Endothelial cell of umbilical vein (primary cell): ENCODE results near the gene ARID1B. TPM values are rescaled to one million over a fixed set of nuclear protein-coding genes. Genes with fewer than 3 reads are reported as not detected.

Experiments
- BruUV-seq: library from RNA; stranded (reverse); fragments of 400-500 nt; replicated peaks from 2 replicates; lab custom pipeline; 2021; lab: Mats Ljungman, UMichigan
- CTCF ChIA-PET: fragments of 300-600, 350-600 bp; sonication (Branson Sonifier 250); formaldehyde crosslinking; loops from one replicate; lab custom pipeline; 2021; ENCODE audit warnings: antibody characterized with exemption, inconsistent platforms; lab: Charles Lee
- POLR2A ChIA-PET: fragments of 300-600, 350-600 bp; sonication (Branson Sonifier 250); formaldehyde crosslinking; loops from one replicate; lab custom pipeline; 2021; ENCODE audit warnings: antibody characterized with exemption, inconsistent platforms; lab: Charles Lee
- DNase-seq: peaks from one replicate; pipeline ENCODE4 v3.0.0-alpha.2; 2011; ENCODE audit warnings: low read depth, low spot score
- FAIRE-seq: peaks from 2 replicates; lab custom pipeline; 2011; peaks lifted over from hg19 to GRCh38; lab: Jason Lieb, UNC
- H2AFZ ChIP-seq: 2 replicates; pipeline ENCODE4 v1.6.0; 2012; ENCODE audit warnings: low read depth, low read length, control low read depth, inconsistent platforms
- H3K27ac ChIP-seq: 2 replicates; pipeline ENCODE4 v1.5.1; 2011; ENCODE audit warnings: low read depth, mild to moderate bottlenecking, control low read depth, low read length, moderate library complexity; ENCODE audit not compliant: insufficient read depth
- H3K27me3 ChIP-seq, 2 experiments: 2 replicates each; pipeline versions ENCODE4 v1.6.0 to v1.6.1; 2011; ENCODE audit warnings: low read length in 2 of 2, mixed read lengths in 1 of 2; ENCODE audit not compliant: control insufficient read depth in 2 of 2, insufficient read depth in 2 of 2
- H3K36me3 ChIP-seq, 2 experiments: 2 replicates in 1 of 2; 3 replicates in 1 of 2; pipeline ENCODE4 v1.5.1; 2011; ENCODE audit warnings: low read length in 2 of 2, mild to moderate bottlenecking in 1 of 2, moderate library complexity in 1 of 2; ENCODE audit not compliant: control insufficient read depth in 2 of 2, insufficient read depth in 2 of 2; ENCODE audit errors: extremely low read depth in 1 of 2
- H3K4me1 ChIP-seq: 3 replicates; pipeline ENCODE4 v1.5.1; 2011; ENCODE audit warnings: mild to moderate bottlenecking, low read length; ENCODE audit not compliant: control insufficient read depth, insufficient read depth; ENCODE audit errors: extremely low read depth
- H3K4me2 ChIP-seq: 2 replicates; pipeline ENCODE4 v1.6.1; 2011; ENCODE audit warnings: low read length, control low read depth, mixed read lengths; ENCODE audit not compliant: insufficient read depth
- H3K4me3 ChIP-seq, 3 experiments: fragments of 200-600 bp in 1 of 3; sonication (generic), shearing (Covaris generic) in 1 of 3; replicated peaks in 1 of 3; 2 replicates each; pipeline ENCODE4 v1.5.1; 2011 to 2016; ENCODE audit warnings: control low read depth in 3 of 3, low read length in 3 of 3, mild to moderate bottlenecking in 2 of 3, inconsistent platforms in 1 of 3, low read depth in 1 of 3, moderate library complexity in 1 of 3; ENCODE audit not compliant: insufficient read depth in 1 of 3
- H3K79me2 ChIP-seq: 2 replicates; pipeline ENCODE4 v1.6.0; 2012; ENCODE audit warnings: low read length, inconsistent platforms; ENCODE audit not compliant: control insufficient read depth, insufficient read depth
- H3K9ac ChIP-seq: replicated peaks from 2 replicates; pipeline ENCODE3; 2011; ENCODE audit warnings: low read length, control low read depth; ENCODE audit not compliant: insufficient read depth; ENCODE audit errors: extremely low read depth
- H3K9me1 ChIP-seq: replicated peaks from 3 replicates; pipeline ENCODE4 v1.6.0; 2011; ENCODE audit warnings: mild to moderate bottlenecking, low read length; ENCODE audit not compliant: control insufficient read depth, insufficient read depth; ENCODE audit errors: extremely low read depth
- H3K9me3 ChIP-seq: replicated peaks from 2 replicates; pipeline ENCODE4 v1.5.1; 2012; ENCODE audit warnings: low read length, inconsistent platforms; ENCODE audit not compliant: control insufficient read depth, insufficient read depth
- H4K20me1 ChIP-seq: replicated peaks from 2 replicates; pipeline ENCODE3; 2011; ENCODE audit warnings: mild to moderate bottlenecking, low read length; ENCODE audit not compliant: control insufficient read depth, insufficient read depth; ENCODE audit errors: extremely low read depth
- CTCF ChIP-seq, 2 donors: IDR thresholded peaks; 1 replicate in 1 of 2; 2 replicates in 1 of 2; pipeline ENCODE4 v1.5.1; 2011; ENCODE audit warnings: low read length in 2 of 2, mild to moderate bottlenecking in 2 of 2, moderate library complexity in 2 of 2, control low read depth in 1 of 2, inconsistent platforms in 1 of 2, low read depth in 1 of 2; ENCODE audit not compliant: insufficient read depth in 1 of 2; ENCODE audit errors: extremely low read depth in 1 of 2
- FOS ChIP-seq: IDR thresholded peaks from 2 replicates; pipeline ENCODE4 v1.6.1; 2011; ENCODE audit warnings: mild to moderate bottlenecking, low read length, moderate library complexity, borderline replicate concordance; ENCODE audit not compliant: insufficient read depth
- GATA2 ChIP-seq: IDR thresholded peaks from 2 replicates; pipeline ENCODE4 v1.7.0; 2011; ENCODE audit warnings: low read depth, mild to moderate bottlenecking, moderate library complexity, mixed read lengths, low read length; ENCODE audit not compliant: insufficient read length, insufficient read depth
- MAX ChIP-seq: IDR thresholded peaks from 2 replicates; pipeline ENCODE4 v1.6.1; 2011; ENCODE audit not compliant: insufficient read depth, insufficient read length
- MYC ChIP-seq: IDR thresholded peaks from one replicate; pipeline ENCODE4 v1.6.1; 2011; ENCODE audit warnings: mild to moderate bottlenecking, low read depth, low read length
- POLR2A ChIP-seq: IDR thresholded peaks from 2 replicates; pipeline ENCODE4 v1.6.1; 2012; ENCODE audit warnings: low read depth, mild to moderate bottlenecking, control low read depth, low read length
- POLR2AphosphoS5 ChIP-seq: IDR thresholded peaks from 2 replicates; pipeline ENCODE4 v1.6.1; 2012; ENCODE audit warnings: low read depth, mild to moderate bottlenecking, control low read depth, low read length, moderate library complexity; ENCODE audit not compliant: insufficient read depth
- dilution Hi-C: fragments of 300-500 bp; cut with MboI; formaldehyde crosslinking; loops from one replicate; pipeline ENCODE4 v1.15.0; 2019; ENCODE audit warnings: low sequenced_read_pairs; ENCODE audit not compliant: extremely low pct_ligation_motif_present
- intact Hi-C: fragments of 100-400 bp; cut with micrococcal nuclease; formaldehyde crosslinking; loops from one replicate; pipeline ENCODE4 v1.10.0; 2022
- polyA plus RNA-seq, 4 experiments: library from polyadenylated mRNA; depleted of rRNA in 3 of 4; stranded (reverse) in 3 of 4; unstranded in 1 of 4; fragments of >200 nt; gene quantifications; 2 replicates each; pipeline versions ENCODE4 v1.2.1 to v1.2.3, GENCODE V29; 2011 to 2012; ENCODE audit warnings: missing spikeins in 1 of 4
- total RNA-seq: library from RNA; stranded (reverse); gene quantifications from 2 replicates; pipeline ENCODE4 v1.2.3, GENCODE V29; 2021

ARID1B gene
- total and polyA plus RNA-seq, 2 donors (not counting 3 experiments of a cell fraction or from before 2014, with no cell fraction given): 21.8 to 89.5 TPM

- H3K27me3 ChIP-seq: no peaks in the 10 kb centered on the region
- H3K4me2 ChIP-seq: no peak overlapping the region
- no peak overlapping the region for H3K4me3 ChIP-seq
- H3K79me2 ChIP-seq: peaks cover 47% of the 10 kb centered on the region
- ChIA-PET CTCF (no interaction called here), POLR2A (no interaction called here)
- H2AFZ ChIP-seq: no peak overlapping the region
- intact Hi-C loops: no loop called here
- DNase-seq: no peak
- no peak for FAIRE-seq
- dilution Hi-C loops: no loop called here
- H3K9ac ChIP-seq: no peak overlapping the region
- H3K36me3 ChIP-seq: no peaks in the 10 kb centered on the region
- no peaks in the 10 kb centered on the region for H3K4me1 ChIP-seq
- no TSS peak for BruUV-seq
- H3K9me1 ChIP-seq: no peaks in the 10 kb centered on the region
- H4K20me1 ChIP-seq: peaks cover 13% of the 10 kb centered on the region
- H3K9me3 ChIP-seq: no peaks in the 10 kb centered on the region
- no peak for TF ChIP-seq POLR2A
- no peak for TF ChIP-seq GATA2
- no peak for TF ChIP-seq MYC
- no peak for TF ChIP-seq MAX
- no peak overlapping the region for H3K27ac ChIP-seq
Observed at GRCh38 chr6:156974830-156975261, 197.7 kb downstream of the ARID1B start.

GRCh38 chr6:156975414-156975813 is 198.2 kb downstream of the ARID1B start:
- H4K20me1 ChIP-seq: peaks cover 13% of the 10 kb centered on the region

More at GRCh38 chr6:156975414-156975813, 198.2 kb downstream of the ARID1B start:
- dilution Hi-C loops: no loop called here
- Histone ChIP-seq H3K36me3 (no peaks in the 10 kb centered on the region), H3K4me2 (no peak overlapping the region), H3K9ac (no peak overlapping the region), H3K9me3 (no peaks in the 10 kb centered on the region), H3K4me1 (no peaks in the 10 kb centered on the region), H2AFZ (no peak overlapping the region), H3K9me1 (no peaks in the 10 kb centered on the region), H3K79me2 (peaks cover 47% of the 10 kb centered on the region), H3K27ac (no peak overlapping the region), H3K27me3 (no peaks in the 10 kb centered on the region), H3K4me3 (no peak overlapping the region)
- intact Hi-C loops: no loop called here
- DNase-seq (no peak), FAIRE-seq (no peak)
- ChIA-PET POLR2A (no interaction called here), CTCF (no interaction called here)
- TF ChIP-seq FOS (no peak), POLR2AphosphoS5 (no peak), MYC (no peak), CTCF (IDR thresholded peaks at IDR 0.05; ENCODE audit: extremely low read depth in 1 of 2, insufficient read depth in 1 of 2, low read depth in 1 of 2, low read length in 2 of 2) (no peak)
- BruUV-seq: no TSS peak
